H9 (cell line): ENCODE measurements around the gene CDC42EP1. TPM values are rescaled to one million over a fixed set of nuclear protein-coding genes. Genes with fewer than 3 reads are reported as not detected.
A peak's percentile ranks its signal among the peaks of the same experiment; 100 is the strongest.

Experiments used
- DNase-seq: peaks from one replicate; pipeline ENCODE4 v3.0.0-alpha.2; 2017
- H2AFZ ChIP-seq: one replicate; pipeline ENCODE4 v1.6.1; 2013; ENCODE audit warnings: mild to moderate bottlenecking, low read length, control low read depth, moderate library complexity
- H2AK5ac ChIP-seq: 2 replicates; pipeline ENCODE4 v1.6.1; 2013; ENCODE audit warnings: low read length, control low read depth, mixed read lengths; ENCODE audit not compliant: insufficient read length
- H2BK120ac ChIP-seq: one replicate; pipeline ENCODE4 v1.6.1; 2013; ENCODE audit warnings: low read depth, mild to moderate bottlenecking, low read length, control low read depth, inconsistent platforms; ENCODE audit not compliant: poor library complexity, severe bottlenecking
- H2BK12ac ChIP-seq: 2 replicates; pipeline ENCODE4 v1.6.1; 2013; ENCODE audit warnings: low read length, control low read depth, mixed read lengths, low read depth; ENCODE audit not compliant: insufficient read length
- H2BK15ac ChIP-seq: 2 replicates; pipeline ENCODE4 v1.6.1; 2013; ENCODE audit warnings: low read depth, low read length, control low read depth
- H2BK20ac ChIP-seq: one replicate; pipeline ENCODE4 v1.6.1; 2013; ENCODE audit warnings: low read depth, mild to moderate bottlenecking, low read length, control low read depth, inconsistent platforms; ENCODE audit not compliant: poor library complexity, severe bottlenecking
- H2BK5ac ChIP-seq: 2 replicates; pipeline ENCODE4 v1.6.1; 2013; ENCODE audit warnings: low read length, control low read depth, mixed read lengths; ENCODE audit not compliant: insufficient read length
- H3K14ac ChIP-seq: 2 replicates; pipeline ENCODE4 v1.6.1; 2013; ENCODE audit warnings: low read length, control low read depth; ENCODE audit not compliant: insufficient read depth
- H3K18ac ChIP-seq: 2 replicates; pipeline ENCODE4 v1.6.1; 2013; ENCODE audit warnings: low read depth, mild to moderate bottlenecking, mixed read lengths, low read length, control low read depth; ENCODE audit not compliant: insufficient read length
- H3K23ac ChIP-seq: 2 replicates; pipeline ENCODE4 v1.6.1; 2013; ENCODE audit warnings: low read length, control low read depth, mixed read lengths, low read depth; ENCODE audit not compliant: insufficient read length
- H3K23me2 ChIP-seq: 2 replicates; pipeline ENCODE4 v1.6.1; 2013; ENCODE audit warnings: low read depth, mild to moderate bottlenecking, mixed read lengths, low read length, control low read depth; ENCODE audit not compliant: insufficient read length, poor library complexity, severe bottlenecking
- H3K27ac ChIP-seq: 2 replicates; pipeline ENCODE4 v1.5.1; 2013; ENCODE audit warnings: low read length, control low read depth, mixed read lengths, low read depth; ENCODE audit not compliant: insufficient read length
- H3K27me3 ChIP-seq: 2 replicates; pipeline ENCODE4 v1.6.1; 2013; ENCODE audit warnings: low read length, control low read depth, inconsistent platforms; ENCODE audit not compliant: insufficient read depth
- H3K4ac ChIP-seq: 2 replicates; pipeline ENCODE4 v1.6.1; 2013; ENCODE audit warnings: low read depth, mild to moderate bottlenecking, control low read depth, inconsistent platforms, low read length, moderate library complexity
- H3K4me1 ChIP-seq: 2 replicates; pipeline ENCODE4 v1.6.1; 2013; ENCODE audit warnings: low read length, control low read depth, inconsistent platforms; ENCODE audit not compliant: insufficient read depth
- H3K4me2 ChIP-seq: 2 replicates; pipeline ENCODE4 v1.6.1; 2013; ENCODE audit warnings: low read length, control low read depth, mixed read lengths; ENCODE audit not compliant: insufficient read length, insufficient read depth
- H3K56ac ChIP-seq: 2 replicates; pipeline ENCODE4 v1.6.1; 2013; ENCODE audit warnings: low read depth, mild to moderate bottlenecking, mixed read lengths, low read length, control low read depth; ENCODE audit not compliant: insufficient read length
- H3K79me1 ChIP-seq: 2 replicates; pipeline ENCODE4 v1.6.1; 2013; ENCODE audit warnings: low read depth, mild to moderate bottlenecking, moderate library complexity, low read length, control low read depth, inconsistent platforms; ENCODE audit not compliant: insufficient read depth, poor library complexity, severe bottlenecking
- H3K79me2 ChIP-seq: 2 replicates; pipeline ENCODE4 v1.6.1; 2013; ENCODE audit warnings: low read length, control low read depth, inconsistent platforms; ENCODE audit not compliant: insufficient read depth
- H3K9ac ChIP-seq: 2 replicates; pipeline ENCODE4 v1.6.1; 2013; ENCODE audit warnings: low read length, control low read depth, mixed read lengths; ENCODE audit not compliant: insufficient read length; ENCODE audit errors: extremely low read depth
- H3K9me3 ChIP-seq: one replicate; pipeline ENCODE4 v1.6.1; 2013; ENCODE audit warnings: low read depth, low read length, inconsistent platforms; ENCODE audit not compliant: control insufficient read depth
- H3T11ph ChIP-seq: one replicate; pipeline ENCODE4 v1.6.1; 2013; ENCODE audit warnings: mild to moderate bottlenecking, low read length, control low read depth, inconsistent platforms
- H4K20me1 ChIP-seq: one replicate; pipeline ENCODE4 v1.6.1; 2013; ENCODE audit not compliant: control insufficient read depth, insufficient read length, insufficient read depth
- H4K5ac ChIP-seq: 2 replicates; pipeline ENCODE4 v1.6.1; 2013; ENCODE audit warnings: low read depth, mild to moderate bottlenecking, mixed read lengths, low read length, control low read depth; ENCODE audit not compliant: insufficient read length
- H4K8ac ChIP-seq: replicated peaks from 2 replicates; pipeline ENCODE4 v1.6.1; 2013; ENCODE audit warnings: low read length, control low read depth, mixed read lengths, low read depth; ENCODE audit not compliant: insufficient read length
- H4K91ac ChIP-seq: 2 replicates; pipeline ENCODE4 v1.6.1; 2013; ENCODE audit warnings: low read depth, mild to moderate bottlenecking, moderate library complexity, mixed read lengths, low read length, control low read depth; ENCODE audit not compliant: insufficient read length
- H3K27ac Mint-ChIP-seq, 3 experiments: 2 replicates in 2 of 3; 3 replicates in 1 of 3; pipeline ENCODE4 v1.8.0; 2020 to 2021; ENCODE audit warnings: mixed read lengths in 3 of 3, mild to moderate bottlenecking in 1 of 3, moderate library complexity in 1 of 3
- H3K27me3 Mint-ChIP-seq: 2 replicates; pipeline ENCODE4 v1.8.0; 2021; ENCODE audit warnings: low read depth, mild to moderate bottlenecking, moderate library complexity, mixed read lengths
- H3K36me3 Mint-ChIP-seq, 3 experiments: 2 replicates in 2 of 3; 3 replicates in 1 of 3; pipeline ENCODE4 v1.8.0; 2020 to 2021; ENCODE audit warnings: low read depth in 3 of 3, mixed read lengths in 3 of 3; ENCODE audit not compliant: insufficient read depth in 1 of 3
- H3K4me1 Mint-ChIP-seq, 2 experiments: 2 replicates each; pipeline ENCODE4 v1.8.0; 2020; ENCODE audit warnings: mixed read lengths in 2 of 2
- H3K4me3 Mint-ChIP-seq, 2 experiments: 2 replicates in 1 of 2; 3 replicates in 1 of 2; pipeline ENCODE4 v1.8.0; 2020 to 2021; ENCODE audit warnings: mild to moderate bottlenecking in 2 of 2, mixed read lengths in 2 of 2, moderate library complexity in 1 of 2
- H3K9me3 Mint-ChIP-seq, 2 experiments: 2 replicates in 1 of 2; 3 replicates in 1 of 2; pipeline ENCODE4 v1.8.0; 2020; ENCODE audit warnings: mild to moderate bottlenecking in 2 of 2, mixed read lengths in 2 of 2, moderate library complexity in 1 of 2
- CTCF ChIP-seq: fragments of 200-600 bp; sonication (generic); conservative IDR thresholded peaks from 3 replicates; pipeline ENCODE4 v1.8.0; 2021; ENCODE audit warnings: antibody characterized with exemption, mild to moderate bottlenecking
- WGBS: extraction: QIAGEN DNeasy Blood & Tissue Kit; methylation state at CpG from one replicate; pipeline ENCODE4 v1.1.7; 2013; ENCODE audit warnings: missing lambda C conversion rate, low lambda C conversion rate, mixed read lengths; ENCODE audit not compliant: insufficient read length; ENCODE audit errors: extremely low coverage; 5-methylcytosine and 5-hydroxymethylcytosine counted together
- total RNA-seq: library from RNA; stranded (reverse); gene quantifications from 2 replicates; pipeline ENCODE4 v1.2.1, GENCODE V29; 2021

CDC42EP1 gene
- total RNA-seq, 1 experiment from 2014 or later, result 23.0 TPM

- peak within 1 kb of the TSS; percentile 91 to 93 for H3K4me3 Mint-ChIP-seq
These were observed 48.4 kb downstream of the CDC42EP1 start, which contains the start of gene GGA1 for GRCh38 chr22:37608477-37609239. Gene GGA1, plus strand, starts transcription at chr22:37608834. Its CDS starts 27 bp downstream, at chr22:37608861.

More at GRCh38 chr22:37608477-37609239, 48.4 kb downstream of the CDC42EP1 start, which contains the start of gene GGA1:
- H2BK12ac ChIP-seq, result no peak within 1 kb of the TSS
- H2AK5ac ChIP-seq, result no peak within 1 kb of the TSS
- H3K4me1 ChIP-seq, result no peaks in the 10 kb centered on the region
- no peak within 1 kb of the TSS for H2BK120ac ChIP-seq
- H3K4me1 Mint-ChIP-seq, result peaks cover 16 to 17% of the 10 kb centered on the region in 2 experiments
- H4K20me1 ChIP-seq, result no peaks in the 10 kb centered on the region
- H4K5ac ChIP-seq, result no peak within 1 kb of the TSS
- H3K9me3 Mint-ChIP-seq, result no peaks in the 10 kb centered on the region
- no peaks in the 10 kb centered on the region for H3K9me3 ChIP-seq
- no peak for TF ChIP-seq CTCF
- WGBS, result no CpG with 5 or more reads among the region's 82 CpGs
- H4K91ac ChIP-seq, result no peak within 1 kb of the TSS
- no peaks in the 10 kb centered on the region; the same call in 1 of the 2 replicates for H3K79me2 ChIP-seq
- H3T11ph ChIP-seq, result no peak within 1 kb of the TSS
- no peak within 1 kb of the TSS for H2BK20ac ChIP-seq
- H2BK15ac ChIP-seq, result no peak within 1 kb of the TSS
- DNase-seq, result peak; percentile 96
- H2BK5ac ChIP-seq, result no peak within 1 kb of the TSS
- H3K56ac ChIP-seq, result no peak within 1 kb of the TSS
- peaks cover 10% of the 10 kb centered on the region for H3K23me2 ChIP-seq
- H4K8ac ChIP-seq, result no peak within 1 kb of the TSS
- peak within 1 kb of the TSS; percentile 88 for H3K27ac ChIP-seq
- H3K36me3 Mint-ChIP-seq, result no peaks in the 10 kb centered on the region; a peak in 1 of 7 replicates
- peak within 1 kb of the TSS; percentile 99 for H3K14ac ChIP-seq
- peaks cover 8% of the 10 kb centered on the region for H3K27me3 Mint-ChIP-seq
- peak within 1 kb of the TSS; percentile 90 for H3K4me2 ChIP-seq
- no peak within 1 kb of the TSS for H3K4ac ChIP-seq
- no peaks in the 10 kb centered on the region for H3K27me3 ChIP-seq
- peaks cover 3% of the 10 kb centered on the region for H3K79me1 ChIP-seq
- H3K27ac Mint-ChIP-seq, result peak within 1 kb of the TSS; percentile 96 to 99 (median 99)
- H3K23ac ChIP-seq, result no peak within 1 kb of the TSS
- H3K9ac ChIP-seq, result peak within 1 kb of the TSS; percentile 78
- peak within 1 kb of the TSS; percentile 99 for H3K18ac ChIP-seq
- H2AFZ ChIP-seq, result no peak within 1 kb of the TSS
